Caco-2 (cell line): Measurements from ENCODE around the gene ZNF710. TPM values are rescaled to one million over a fixed set of nuclear protein-coding genes. Genes with fewer than 3 reads are reported as not detected.
"Not testable (repeated sequence)": the region's sequence is repeated elsewhere in the genome, so short reads cannot be mapped to it uniquely, and the experiment has no call there.

Experiments used
- BruUV-seq: library from RNA; stranded (reverse); fragments of 400-500 nt; replicated peaks from 2 replicates; lab custom pipeline; 2021; lab: Mats Ljungman, UMichigan
- CTCF ChIA-PET: fragments of 300-600 bp; sonication (Branson Sonifier 250); formaldehyde crosslinking; loops from one replicate; lab custom pipeline; 2022; ENCODE audit warnings: antibody characterized with exemption; lab: Charles Lee
- POLR2A ChIA-PET: fragments of 300-600 bp; sonication (Branson Sonifier 250); formaldehyde crosslinking; loops from one replicate; lab custom pipeline; 2022; ENCODE audit warnings: antibody characterized with exemption; lab: Charles Lee
- DNase-seq, 2 experiments: peaks; one replicate each; pipeline versions ENCODE4 v3.0.0 to v3.0.0-alpha.2; 2020 to 2022
- H3K27me3 ChIP-seq: replicated peaks from 2 replicates; pipeline ENCODE4 v1.6.0; 2011; ENCODE audit warnings: low read length; ENCODE audit not compliant: control insufficient read depth, insufficient read depth
- H3K36me3 ChIP-seq: 2 replicates; pipeline ENCODE4 v1.5.1; 2011; ENCODE audit warnings: low read length; ENCODE audit not compliant: control insufficient read depth, insufficient read depth
- H3K4me1 ChIP-seq: fragments of 250-450 bp; sonication (Bioruptor Pico); 2 replicates; pipeline ENCODE4 v1.5.1; 2020; ENCODE audit warnings: mild to moderate bottlenecking
- H3K4me3 ChIP-seq: 2 replicates; pipeline ENCODE4 v1.5.1; 2011; ENCODE audit warnings: low read depth, mild to moderate bottlenecking, control low read depth, low read length
- H3K9me3 ChIP-seq: fragments of 250-450 bp; sonication (Bioruptor Pico); 2 replicates; pipeline ENCODE4 v1.5.1; 2020; ENCODE audit warnings: mild to moderate bottlenecking, moderate library complexity
- H3K27ac Mint-ChIP-seq: one replicate; pipeline ENCODE4 v1.8.0; 2022; ENCODE audit warnings: mixed read lengths; ENCODE audit not compliant: unreplicated experiment
- H3K27me3 Mint-ChIP-seq: one replicate; pipeline ENCODE4 v1.8.0; 2022; ENCODE audit warnings: mixed read lengths; ENCODE audit not compliant: insufficient read depth, unreplicated experiment
- H3K36me3 Mint-ChIP-seq: one replicate; pipeline ENCODE4 v1.8.0; 2022; ENCODE audit warnings: mild to moderate bottlenecking, mixed read lengths; ENCODE audit not compliant: insufficient read depth, unreplicated experiment
- H3K4me1 Mint-ChIP-seq: one replicate; pipeline ENCODE4 v1.8.0; 2022; ENCODE audit warnings: low read depth, mixed read lengths; ENCODE audit not compliant: unreplicated experiment
- H3K4me3 Mint-ChIP-seq: one replicate; pipeline ENCODE4 v1.8.0; 2022; ENCODE audit warnings: mild to moderate bottlenecking, moderate library complexity, mixed read lengths; ENCODE audit not compliant: unreplicated experiment
- H3K9me3 Mint-ChIP-seq: one replicate; pipeline ENCODE4 v1.8.0; 2022; ENCODE audit warnings: mixed read lengths; ENCODE audit not compliant: unreplicated experiment
- CTCF ChIP-seq, 2 experiments: fragments of 200-600 bp in 1 of 2; IDR thresholded peaks; 1 replicate in 1 of 2; 2 replicates in 1 of 2; pipeline versions ENCODE4 v1.5.1 to v1.8.0; 2011 to 2022; ENCODE audit warnings: antibody characterized with exemption in 1 of 2, control low read depth in 1 of 2, inconsistent platforms in 1 of 2, low read depth in 1 of 2, low read length in 1 of 2, mild to moderate bottlenecking in 1 of 2, moderate library complexity in 1 of 2; ENCODE audit not compliant: insufficient read depth in 1 of 2, severe bottlenecking in 1 of 2, unreplicated experiment in 1 of 2
- intact Hi-C: fragments of 100-400 bp; cut with micrococcal nuclease; formaldehyde crosslinking; loops from one replicate; pipeline ENCODE4 v1.10.0; 2022; ENCODE audit not compliant: unreplicated experiment
- total RNA-seq: library from RNA; stranded (reverse); gene quantifications from 2 replicates; pipeline ENCODE4 v1.2.3, GENCODE V29; 2022

ZNF710 gene
- total RNA-seq, 1 experiment from 2014 or later, result 21.4 TPM

GRCh38 chr15:89975482-89976245, 25.5 kb upstream of the ZNF710 start:
- H3K27me3 Mint-ChIP-seq, result no peaks in the 10 kb centered on the region
- Histone ChIP-seq H3K36me3 (no peaks in the 10 kb centered on the region), H3K27me3 (no peaks in the 10 kb centered on the region), H3K4me1 (no peaks in the 10 kb centered on the region), H3K9me3 (no peaks in the 10 kb centered on the region), H3K4me3 (no peak overlapping the region)
- no peak for TF ChIP-seq CTCF (IDR thresholded peaks at IDR 0.05; ENCODE audit: insufficient read depth in 1 of 2, low read depth in 1 of 2, low read length in 1 of 2, severe bottlenecking in 1 of 2, unreplicated experiment in 1 of 2)
- H3K9me3 Mint-ChIP-seq, result peaks cover 10% of the 10 kb centered on the region
- ChIA-PET POLR2A (no interaction called here), CTCF (interaction anchor here (0.8 kb wide), 1 partner anchor 77 kb away, joined by 3 read pairs; no protein-coding TSS in a partner anchor)
- intact Hi-C loops, result no loop called here
- BruUV-seq, result no TSS peak
- no peaks in the 10 kb centered on the region for H3K4me1 Mint-ChIP-seq
- no peak for DNase-seq
- no peak overlapping the region for H3K4me3 Mint-ChIP-seq
- H3K36me3 Mint-ChIP-seq, result no peaks in the 10 kb centered on the region
- no peak overlapping the region for H3K27ac Mint-ChIP-seq

DNA sequence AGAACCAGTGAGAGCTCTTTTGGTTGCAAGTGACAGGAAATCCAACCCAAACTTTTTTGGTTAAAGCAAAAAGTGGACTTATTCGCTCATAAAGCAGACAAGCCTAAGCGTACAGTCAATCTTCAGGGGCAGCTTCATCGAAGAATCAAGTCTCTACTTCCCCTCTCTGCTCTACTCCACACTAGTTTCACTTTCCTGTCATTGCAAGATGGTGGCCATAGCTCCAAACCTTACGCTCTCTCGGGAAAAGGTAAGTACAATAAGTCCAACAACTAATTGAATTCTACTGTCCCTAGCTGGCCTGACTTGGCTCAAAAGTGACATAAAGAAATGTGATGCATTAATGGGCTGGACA, 24.9 kb upstream of the ZNF710 start:
- no peak for TF ChIP-seq CTCF (IDR thresholded peaks at IDR 0.05; ENCODE audit: insufficient read depth in 1 of 2, low read depth in 1 of 2, low read length in 1 of 2, severe bottlenecking in 1 of 2, unreplicated experiment in 1 of 2)
- H3K27ac Mint-ChIP-seq, result no peak overlapping the region
- Histone ChIP-seq H3K36me3 (no peaks in the 10 kb centered on the region), H3K9me3 (no peaks in the 10 kb centered on the region), H3K4me3 (no peak overlapping the region), H3K27me3 (no peaks in the 10 kb centered on the region), H3K4me1 (no peaks in the 10 kb centered on the region)
- no peaks in the 10 kb centered on the region for H3K36me3 Mint-ChIP-seq
- ChIA-PET POLR2A (no interaction called here), CTCF (no interaction called here)
- H3K9me3 Mint-ChIP-seq, result peaks cover 10% of the 10 kb centered on the region
- intact Hi-C loops, result no loop called here
- H3K4me1 Mint-ChIP-seq, result no peaks in the 10 kb centered on the region
- BruUV-seq, result no TSS peak
- DNase-seq, result no peak
- H3K4me3 Mint-ChIP-seq, result no peak overlapping the region
- H3K27me3 Mint-ChIP-seq, result no peaks in the 10 kb centered on the region

GRCh38 chr15:89977836-89978235, 23.3 kb upstream of the ZNF710 start:
- H3K4me1 Mint-ChIP-seq, H3K4me1 ChIP-seq, H3K27me3 Mint-ChIP-seq, H3K4me3 ChIP-seq, H3K4me3 Mint-ChIP-seq, H3K27me3 ChIP-seq, H3K9me3 ChIP-seq, H3K36me3 ChIP-seq, CTCF ChIA-PET, DNase-seq, POLR2A ChIA-PET, H3K36me3 Mint-ChIP-seq, BruUV-seq, intact Hi-C loops, H3K27ac Mint-ChIP-seq: not testable (repeated sequence)
- peaks cover 10% of the 10 kb centered on the region for H3K9me3 Mint-ChIP-seq
